Stimulated activated CD4-positive, alpha-beta T cell treated with anti-CD3 and anti-CD28 coated beads, Interleukin-2, amount 100 ng/mL, for 24 hours (primary cell): ENCODE data around the gene COQ8B.
"Not testable (repeated sequence)": the region's sequence is repeated elsewhere in the genome, so short reads cannot be mapped to it uniquely, and the experiment has no call there.

Experiments used
- DNase-seq, 2 donors: peaks; one replicate each; pipeline ENCODE4 v3.0.0-alpha.2; 2020

Gene COQ8B

DNA sequence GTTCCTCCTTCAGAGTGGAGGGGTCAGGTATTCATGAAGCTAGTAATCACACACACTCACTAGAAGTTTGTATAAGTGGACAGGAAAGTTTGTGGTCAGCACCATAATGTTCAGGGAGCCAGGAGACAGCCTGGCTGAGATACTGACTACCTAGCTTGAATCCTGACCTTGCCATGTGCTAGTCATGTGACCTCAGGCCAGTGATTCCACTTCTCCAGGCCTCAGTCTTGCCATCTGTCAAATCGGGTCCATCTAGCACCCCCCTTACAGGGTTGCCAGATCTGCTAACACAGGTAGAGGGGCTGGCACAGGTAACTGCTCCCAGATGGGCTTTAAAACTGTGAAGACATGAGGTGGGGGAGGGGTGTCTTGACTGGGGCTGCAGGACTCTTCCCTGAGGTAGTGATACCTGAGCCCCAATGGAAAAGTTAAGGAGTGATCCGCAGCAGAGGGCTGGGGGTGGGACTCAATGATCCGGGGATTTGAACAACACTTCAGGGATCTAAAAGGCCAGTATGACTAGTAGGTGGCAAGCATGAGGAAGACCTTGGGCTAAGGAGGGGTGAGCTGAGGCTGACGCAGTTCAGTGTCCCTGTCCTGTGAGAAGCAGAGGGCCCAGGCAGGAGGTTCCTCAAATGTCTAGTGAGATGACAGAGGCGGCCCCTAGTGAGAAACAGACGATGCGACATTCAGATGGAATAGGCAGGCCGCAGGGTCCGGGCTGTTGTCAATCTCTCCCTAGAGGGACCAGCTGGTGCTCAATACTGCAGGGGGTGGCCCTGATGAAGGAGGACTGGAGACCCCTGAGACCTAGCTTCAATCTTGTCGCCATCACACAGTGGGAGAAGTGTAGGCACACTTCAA is 25.1 kb upstream of the COQ8B start:
- DNase-seq, result no peak

DNA sequence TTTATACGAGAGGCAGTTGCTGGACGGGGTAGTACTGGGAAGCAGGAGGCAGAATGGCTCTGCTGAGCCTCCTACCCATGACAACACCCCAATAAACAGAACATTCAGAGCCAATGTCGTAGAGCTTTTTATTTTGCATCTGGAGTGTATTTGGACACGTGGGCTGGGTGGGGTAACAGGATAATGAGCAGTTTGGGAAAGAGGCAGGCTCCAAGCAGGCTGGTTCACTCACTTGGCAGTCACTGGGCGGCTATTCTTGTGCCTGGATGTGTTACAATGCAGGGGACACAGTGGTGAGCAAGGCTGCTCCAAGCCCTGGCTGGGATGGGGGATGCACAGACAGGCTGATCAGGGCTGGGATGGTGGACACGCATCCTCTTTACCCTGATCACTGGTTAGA is 24.1 kb upstream of the COQ8B start:
- no peak for DNase-seq

- no peak for DNase-seq
Measured at GRCh38 chr19:40739871-40740703, 23.4 kb upstream of the COQ8B start.

DNA sequence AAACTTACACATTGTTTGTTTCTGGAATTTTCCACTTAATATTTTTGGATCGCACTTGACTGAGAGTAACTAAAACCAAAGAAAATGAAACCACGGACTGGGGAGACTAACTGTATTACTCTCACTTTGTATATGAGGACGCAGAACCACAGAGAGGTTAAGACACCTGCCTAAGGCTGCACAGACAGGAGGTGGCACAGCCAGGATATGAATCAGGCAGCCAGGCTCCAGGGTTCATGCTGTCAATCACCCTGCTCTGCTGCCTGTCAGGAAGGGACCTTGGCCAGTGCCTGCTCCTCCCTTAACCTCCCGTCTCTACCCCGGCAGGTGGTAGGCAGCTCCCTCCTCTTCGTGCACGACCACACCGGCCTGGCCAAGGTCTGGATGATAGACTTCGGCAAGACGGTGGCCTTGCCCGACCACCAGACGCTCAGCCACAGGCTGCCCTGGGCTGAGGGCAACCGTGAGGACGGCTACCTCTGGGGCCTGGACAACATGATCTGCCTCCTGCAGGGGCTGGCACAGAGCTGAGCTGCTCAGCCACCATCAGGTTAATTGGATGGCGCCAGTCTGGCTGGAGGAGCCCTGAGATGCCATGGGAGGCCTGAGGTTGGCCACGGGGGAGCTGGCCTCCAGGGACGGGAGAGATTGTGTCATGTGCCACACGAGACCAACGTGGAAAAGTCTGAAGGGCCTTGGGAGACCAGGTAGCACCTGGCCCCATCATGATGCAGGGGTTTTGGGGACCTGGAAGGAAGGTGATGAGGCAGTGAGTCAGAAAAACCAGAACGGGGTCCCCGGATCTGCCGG is 22.5 kb upstream of the COQ8B start:
- DNase-seq, result no peak

- no peak for DNase-seq
Measured at GRCh38 chr19:40737102-40737644, 20.5 kb upstream of the COQ8B start.

- DNase-seq, result no peak
Measured at GRCh38 chr19:40736661-40737060, 20.0 kb upstream of the COQ8B start.

GRCh38 chr19:40735013-40735771 is 18.5 kb upstream of the COQ8B start:
- DNase-seq, result no peak

- no peak for DNase-seq
Measured at GRCh38 chr19:40733149-40733548, 16.5 kb upstream of the COQ8B start.

DNA sequence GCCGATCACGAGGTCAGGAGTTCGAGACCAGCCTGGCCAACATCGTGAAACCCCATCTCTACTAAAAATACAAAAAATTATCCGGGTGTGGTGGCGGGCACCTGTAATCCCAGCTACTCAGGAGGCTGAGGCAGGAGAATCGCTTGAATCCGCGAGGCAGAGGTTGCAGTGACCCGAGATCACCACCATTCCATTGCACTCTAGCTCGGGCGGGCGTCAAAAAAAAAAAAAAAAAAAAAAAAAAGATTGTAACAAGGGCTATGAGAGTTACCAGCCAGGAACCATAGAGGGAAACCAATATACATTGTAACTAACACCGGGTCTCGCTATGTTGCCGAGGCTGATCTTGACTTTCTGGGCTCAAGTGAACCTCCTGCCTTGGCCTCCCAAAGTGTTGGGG is 15.6 kb upstream of the COQ8B start:
- not testable (repeated sequence) for DNase-seq

DNA sequence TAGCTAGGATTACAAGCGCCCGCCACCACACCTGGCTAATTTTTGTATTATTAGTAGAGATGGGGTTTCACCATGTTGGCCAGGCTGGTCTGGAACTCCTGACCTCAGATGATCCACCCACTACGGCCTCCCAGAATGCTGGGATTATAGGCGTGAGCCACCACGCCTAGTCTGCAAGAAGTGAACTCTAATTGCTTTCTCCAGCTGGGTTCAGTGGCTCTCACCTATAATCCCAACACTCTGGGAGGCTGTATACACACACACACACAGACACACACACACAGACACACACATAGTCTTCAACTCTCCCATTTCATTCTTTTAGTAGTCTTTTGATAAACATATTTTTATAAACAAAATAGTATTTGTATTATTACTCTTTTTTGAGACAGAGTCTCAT is 13.4 kb upstream of the COQ8B start:
- DNase-seq, result not testable (repeated sequence)

DNA sequence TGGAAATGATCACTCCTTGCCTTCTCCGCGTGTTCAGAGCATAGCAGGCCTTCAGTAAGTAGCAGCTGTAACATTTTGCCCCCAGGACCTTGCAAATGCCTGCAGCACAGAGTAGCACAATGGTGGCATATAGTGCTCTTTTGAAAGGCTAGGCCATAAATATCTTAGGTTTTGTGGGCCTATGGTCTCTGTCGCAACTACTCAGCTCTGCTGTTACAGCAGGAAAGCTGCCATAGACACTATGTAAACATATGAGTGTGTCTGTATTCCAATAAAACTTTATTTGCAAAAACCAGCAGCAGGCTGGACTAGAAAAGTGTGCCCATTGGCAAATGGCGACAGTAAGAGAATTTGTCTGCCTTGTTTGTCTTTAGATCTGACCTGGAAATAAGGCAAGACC is 9.6 kb upstream of the COQ8B start:
- no peak for DNase-seq

- DNase-seq, result no peak
Measured at GRCh38 chr19:40724855-40725254, 8.2 kb upstream of the COQ8B start.

DNA sequence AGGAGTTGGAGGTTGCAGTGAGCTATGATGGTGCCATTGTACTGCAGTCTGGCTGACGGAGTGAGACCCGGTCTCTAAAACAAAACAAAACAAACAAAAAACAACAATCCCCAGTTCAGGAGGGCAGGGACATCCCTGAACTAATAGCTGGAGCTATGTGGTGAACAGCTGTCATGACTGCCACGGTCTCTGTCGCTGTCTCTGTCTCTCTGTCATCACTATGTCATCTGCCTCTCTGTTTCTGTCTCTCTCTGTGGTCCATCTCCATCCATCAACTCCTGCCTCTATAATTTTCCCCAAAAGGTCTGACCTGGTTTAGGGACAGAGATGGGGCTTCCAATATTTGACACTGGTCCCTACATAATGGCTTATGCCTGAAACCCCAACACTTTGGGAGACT is 7.6 kb upstream of the COQ8B start:
- DNase-seq, result no peak

- no peak for DNase-seq
Measured at GRCh38 chr19:40723661-40724254, 7.1 kb upstream of the COQ8B start.

DNA sequence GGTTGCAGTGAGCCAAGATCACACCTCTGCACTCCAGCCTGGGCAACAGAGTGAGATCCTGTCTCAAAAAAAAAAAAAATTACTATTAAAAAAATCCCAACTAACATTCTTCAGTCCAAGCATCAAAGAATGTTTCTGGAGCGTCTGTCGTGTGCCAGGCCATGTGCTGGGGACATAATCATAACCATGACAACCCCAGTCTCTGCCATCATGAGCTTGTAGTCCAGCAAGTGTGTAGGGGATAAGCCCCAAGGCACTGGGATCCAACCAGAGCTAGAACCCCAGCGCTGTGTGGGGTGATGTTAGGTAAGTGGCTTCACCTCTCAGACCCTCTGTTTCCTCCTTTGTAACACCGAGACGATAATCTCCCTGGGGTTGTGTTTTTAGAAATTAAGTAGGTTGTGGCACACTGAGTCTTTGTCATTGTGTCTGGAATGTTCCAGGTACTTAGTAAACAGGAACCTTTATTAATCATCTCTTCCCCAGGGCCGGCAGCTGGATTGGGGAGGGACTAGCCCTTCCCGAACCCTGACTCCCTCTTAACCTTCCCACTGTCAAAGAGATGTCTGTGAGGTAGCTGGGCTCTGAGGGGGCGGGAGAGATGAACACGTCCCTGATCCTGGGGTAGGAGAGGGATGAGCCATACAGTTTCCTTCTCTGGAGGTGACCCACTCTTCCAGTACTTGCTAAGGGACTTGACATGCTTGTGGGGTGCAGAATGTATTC is 5.4 kb upstream of the COQ8B start:
- DNase-seq, result no peak

DNA sequence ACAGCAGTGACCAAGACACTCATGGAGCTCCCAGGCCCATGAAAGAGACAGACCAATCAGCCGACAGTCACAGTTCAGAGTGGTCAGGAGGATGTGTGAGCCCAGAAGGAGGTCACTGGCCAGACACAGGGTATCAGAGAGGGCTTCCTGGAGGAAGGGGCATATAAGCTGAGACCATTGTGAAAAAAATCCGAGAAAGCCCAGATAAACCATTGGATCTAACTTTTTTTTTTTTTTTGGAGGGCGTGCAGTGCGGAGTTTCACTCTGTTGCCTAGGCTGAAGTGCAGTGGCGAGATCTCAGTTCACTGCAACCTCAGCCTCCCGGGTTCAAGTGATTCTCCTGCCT is 4.4 kb upstream of the COQ8B start:
- DNase-seq, result no peak

DNA sequence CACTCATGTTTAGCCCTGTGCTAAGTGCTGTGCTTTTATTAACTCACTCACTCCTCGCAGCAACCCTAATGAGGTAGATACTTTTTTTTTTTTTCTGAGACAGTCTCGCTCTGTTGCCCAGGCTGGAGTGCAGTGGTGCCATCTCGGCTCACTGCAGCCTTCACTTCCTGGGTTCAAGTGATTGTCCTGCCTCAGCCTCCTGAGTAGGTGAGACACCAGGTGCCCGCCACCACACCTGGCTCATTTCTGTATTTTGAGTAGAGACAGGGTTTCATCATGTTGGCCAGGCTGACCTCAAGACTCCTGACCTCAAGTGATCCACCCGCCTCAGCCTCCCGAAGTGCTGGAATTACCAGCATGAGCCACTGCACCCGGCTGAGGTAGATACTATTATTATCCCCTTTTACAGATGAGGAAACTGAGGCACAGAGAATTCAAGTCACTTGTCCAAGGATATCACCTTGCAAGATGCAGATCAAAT is 2.8 kb upstream of the COQ8B start:
- no peak for DNase-seq

DNA sequence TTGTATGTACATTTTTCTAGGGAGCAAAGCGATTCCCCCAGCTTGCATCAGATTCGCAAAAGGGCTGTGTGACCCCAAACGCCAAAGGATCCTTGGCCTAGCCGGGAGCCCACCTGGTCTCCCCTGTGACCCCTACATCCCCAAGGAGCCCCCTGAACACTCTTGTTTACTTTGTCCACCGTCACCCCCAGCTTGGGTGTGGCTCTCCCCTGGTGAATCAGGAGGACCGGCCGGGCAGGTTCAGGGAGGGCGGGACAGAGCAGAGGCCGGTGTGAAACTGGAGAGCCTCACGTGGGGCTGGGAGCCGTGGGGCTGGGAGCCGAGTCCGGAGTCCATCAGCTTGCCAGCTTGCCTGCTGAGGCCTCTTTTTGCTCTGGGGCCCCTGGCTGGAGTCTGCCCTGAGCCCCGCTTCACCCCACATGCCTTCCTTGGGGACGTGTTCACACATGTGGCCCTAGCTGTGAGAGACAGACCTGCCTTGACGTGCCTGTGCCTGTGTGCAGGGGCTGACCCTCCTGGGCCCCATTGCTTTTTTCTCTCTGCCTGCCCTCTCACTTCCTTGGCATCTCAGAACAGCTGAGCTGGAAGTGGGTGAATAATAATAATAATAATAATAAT is 2.2 kb upstream of the COQ8B start:
- DNase-seq, result peak in 1 of 2 donors; percentile 14

GRCh38 chr19:40717880-40718773 is 1.4 kb upstream of the COQ8B start:
- no peak for DNase-seq
